ENCODE results near the gene LRGUK. TPM values are rescaled to one million over a fixed set of nuclear protein-coding genes. Genes with fewer than 3 reads are reported as not detected.

The LRGUK gene
- total and polyA plus RNA-seq, 2 of the 8 experiments (the other 6 are each of a cell fraction or from before 2014, with no cell fraction given): 1.5 to 3.6 TPM

DNA sequence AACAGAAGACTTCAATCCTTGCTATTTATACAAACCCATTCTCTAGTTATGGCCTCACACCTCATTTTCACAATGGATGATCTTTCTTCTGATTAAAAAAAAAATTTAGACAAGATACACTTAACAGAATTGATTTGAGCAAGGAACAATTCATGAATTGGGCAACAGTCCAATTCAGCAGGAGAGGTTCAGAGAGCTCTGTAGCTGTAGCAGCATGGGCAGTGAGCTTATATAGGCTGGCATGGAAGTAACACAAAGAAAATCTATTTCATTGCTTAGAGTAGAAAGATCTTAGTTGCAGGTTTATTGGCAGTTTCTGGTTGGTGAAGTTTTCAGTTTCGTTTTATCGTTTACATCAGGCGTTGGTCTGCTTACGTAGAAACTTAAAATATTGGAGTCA is 23.0 kb upstream of the LRGUK start:
- POLR2A ChIA-PET (ENCODE audit: partially characterized antibody): no interaction called here

More for the DNA sequence above, 23.0 kb upstream of the LRGUK start:
- no peak overlapping the region for H3K56ac ChIP-seq (replicated peaks; ENCODE audit: insufficient read length, low read depth, low read length)
- H2BK120ac ChIP-seq (replicated peaks; ENCODE audit: low read depth, low read length): no peak overlapping the region
- no peaks in the 10 kb centered on the region for H3K4me1 ChIP-seq (replicated peaks in 1 of 4; ENCODE audit: control insufficient read depth in 3 of 4, insufficient read depth in 4 of 4, low read length in 3 of 4)
- H4K91ac ChIP-seq (replicated peaks; ENCODE audit: insufficient read length, low read length): no peak overlapping the region
- no peak overlapping the region for H3K9ac ChIP-seq (replicated peaks in 1 of 4; ENCODE audit: extremely low read depth in 1 of 4, low read depth in 3 of 4, low read length in 3 of 4)
- no peak overlapping the region for H2BK12ac ChIP-seq (ENCODE audit: low read depth, low read length)
- FAIRE-seq: no peak
- no peak overlapping the region for H4K5ac ChIP-seq (ENCODE audit: insufficient read length, low read depth, low read length)
- no peak overlapping the region for H3K27ac ChIP-seq (ENCODE audit: low read depth, low read length)
- CTCF ChIA-PET (ENCODE audit: partially characterized antibody): no interaction called here
- H2BK5ac ChIP-seq (ENCODE audit: low read depth, low read length): no peak overlapping the region
- H3K4me2 ChIP-seq (ENCODE audit: insufficient read depth in 1 of 2, low read depth in 2 of 2, low read length in 2 of 2): no peak overlapping the region
- no peak for DNase-seq (ENCODE audit: low read depth in 1 of 2, low spot score in 2 of 2)
- no peaks in the 10 kb centered on the region for H3K79me2 ChIP-seq (ENCODE audit: control insufficient read depth in 1 of 2, insufficient read depth in 2 of 2, low read length in 2 of 2)
- no peak overlapping the region for H2AK5ac ChIP-seq (ENCODE audit: low read depth, low read length)
- no peak overlapping the region for H4K8ac ChIP-seq (ENCODE audit: extremely low read depth, insufficient read depth, low read length)
- H3K4me3 ChIP-seq (ENCODE audit: extremely low read depth in 1 of 4, insufficient read depth in 2 of 4, low read depth in 3 of 4, low read length in 4 of 4): no peak overlapping the region
- no peak overlapping the region for H2BK20ac ChIP-seq (ENCODE audit: low read length)
- no peaks in the 10 kb centered on the region for H3K79me1 ChIP-seq (ENCODE audit: low read depth, low read length)
- H2AFZ ChIP-seq (ENCODE audit: low read length): no peak overlapping the region
- no peak overlapping the region for H3K4ac ChIP-seq (replicated peaks; ENCODE audit: insufficient read length, low read depth, low read length)
- 100% methylated on average over 4 of the region's 4 CpGs; no CpG with 5 or more reads in 1 of the 2 experiments for WGBS, 2 experiments (ENCODE audit: extremely low coverage in 1 of 2, insufficient coverage in 1 of 2, insufficient read length in 1 of 2, insufficient replicate concordance in 2 of 2, low coverage in 1 of 2, low lambda C conversion rate in 2 of 2, missing lambda C conversion rate in 1 of 2)
- H3K27me3 ChIP-seq (replicated peaks in 1 of 4; ENCODE audit: control insufficient read depth in 3 of 4, extremely low read depth in 1 of 4, insufficient read depth in 3 of 4, low read length in 3 of 4): no peaks in the 10 kb centered on the region
- H3K23me2 ChIP-seq (ENCODE audit: low read depth, low read length): no peaks in the 10 kb centered on the region
- H3K9me3 ChIP-seq (ENCODE audit: insufficient read depth in 2 of 2, low read depth in 1 of 2, low read length in 1 of 2): no peaks in the 10 kb centered on the region; a peak in 1 of 4 replicates
- H3K18ac ChIP-seq (ENCODE audit: extremely low read depth, low read length): no peak overlapping the region
- no peak overlapping the region for H3K14ac ChIP-seq (ENCODE audit: insufficient read length)
- H3K36me3 ChIP-seq (ENCODE audit: control insufficient read depth in 2 of 4, insufficient read depth in 4 of 4, low read length in 3 of 4): no peaks in the 10 kb centered on the region
- no peak overlapping the region for H2BK15ac ChIP-seq (ENCODE audit: low read length)
- H4K20me1 ChIP-seq (replicated peaks in 1 of 2; ENCODE audit: control insufficient read depth in 1 of 2, insufficient read depth in 2 of 2, low read length in 2 of 2): no peaks in the 10 kb centered on the region
- H3K23ac ChIP-seq (ENCODE audit: insufficient read length): no peak overlapping the region
- TF ChIP-seq SIRT6 (IDR thresholded peaks at IDR 0.05; ENCODE audit: low read length) (no peak), SAP30 (IDR thresholded peaks at IDR 0.05; ENCODE audit: insufficient read depth, insufficient replicate concordance, low read length) (no peak), MAX (IDR thresholded peaks at IDR 0.05) (no peak), RXRA (IDR thresholded peaks at IDR 0.05; ENCODE audit: insufficient read depth, low read depth, low read length) (no peak), PHF8 (conservative IDR thresholded peaks at IDR 0.05; ENCODE audit: low read depth, low read length) (no peak), SUZ12 (IDR thresholded peaks at IDR 0.05; ENCODE audit: low read length) (no peak)
- TF ChIP-seq, protein P1, sequence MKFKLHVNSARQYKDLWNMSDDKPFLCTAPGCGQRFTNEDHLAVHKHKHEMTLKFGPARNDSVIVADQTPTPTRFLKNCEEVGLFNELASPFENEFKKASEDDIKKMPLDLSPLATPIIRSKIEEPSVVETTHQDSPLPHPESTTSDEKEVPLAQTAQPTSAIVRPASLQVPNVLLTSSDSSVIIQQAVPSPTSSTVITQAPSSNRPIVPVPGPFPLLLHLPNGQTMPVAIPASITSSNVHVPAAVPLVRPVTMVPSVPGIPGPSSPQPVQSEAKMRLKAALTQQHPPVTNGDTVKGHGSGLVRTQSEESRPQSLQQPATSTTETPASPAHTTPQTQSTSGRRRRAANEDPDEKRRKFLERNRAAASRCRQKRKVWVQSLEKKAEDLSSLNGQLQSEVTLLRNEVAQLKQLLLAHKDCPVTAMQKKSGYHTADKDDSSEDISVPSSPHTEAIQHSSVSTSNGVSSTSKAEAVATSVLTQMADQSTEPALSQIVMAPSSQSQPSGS (IDR thresholded peaks at IDR 0.05; ENCODE audit: low read length): no peak
